ENCODE data around the gene FAM89A. TPM values are rescaled to one million over a fixed set of nuclear protein-coding genes. Genes with fewer than 3 reads are reported as not detected.
A peak's percentile ranks its signal among the peaks of the same experiment; 100 is the strongest.
"Not testable (repeated sequence)": the region's sequence is repeated elsewhere in the genome, so short reads cannot be mapped to it uniquely, and the experiment has no call there.

The FAM89A gene
- total and polyA plus RNA-seq, 9 of the 15 experiments (the other 6 are each of a cell fraction or from before 2014, with no cell fraction given), result 8.7 to 66.2 (median 43.3) TPM

DNA sequence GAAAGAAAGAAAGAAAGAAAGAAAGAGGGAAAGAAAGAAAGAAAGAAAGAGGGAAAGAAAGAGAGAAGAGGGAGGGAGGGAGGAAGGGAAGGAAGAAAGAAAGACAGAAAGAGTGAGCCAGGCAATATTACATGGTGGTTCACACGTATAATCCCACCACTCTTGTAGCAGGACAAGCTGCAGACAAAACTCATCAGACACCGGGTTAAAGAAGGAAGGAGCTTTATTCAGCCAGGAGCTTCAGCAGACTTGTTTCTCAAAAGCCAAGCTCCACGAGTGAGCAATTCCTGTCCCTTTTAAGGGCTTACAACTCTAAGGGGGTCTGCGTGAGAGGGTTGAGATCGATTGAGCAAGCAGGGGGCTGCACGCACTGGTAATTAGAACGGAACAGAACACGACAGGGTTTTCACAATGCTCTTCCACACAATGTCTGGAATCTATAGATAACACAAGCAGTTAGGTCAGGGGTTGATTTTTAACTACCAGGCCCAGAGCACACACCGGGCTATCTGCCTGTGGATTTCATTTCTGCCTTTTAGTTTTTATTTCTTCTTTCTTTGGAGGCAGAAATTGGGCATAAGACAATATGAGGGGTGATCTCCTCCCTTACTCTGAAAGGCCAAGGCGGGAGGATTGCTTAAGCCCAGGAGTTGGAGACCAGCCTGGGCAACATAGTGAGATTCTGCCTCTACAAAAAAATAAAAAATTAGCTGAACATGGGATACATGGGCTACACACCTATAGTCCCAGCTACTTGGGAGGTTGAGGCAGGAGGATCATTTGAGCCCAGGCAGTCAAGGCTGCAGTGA lies 6.1 kb upstream of the FAM89A start (continued):
- TF ChIP-seq, protein P1, sequence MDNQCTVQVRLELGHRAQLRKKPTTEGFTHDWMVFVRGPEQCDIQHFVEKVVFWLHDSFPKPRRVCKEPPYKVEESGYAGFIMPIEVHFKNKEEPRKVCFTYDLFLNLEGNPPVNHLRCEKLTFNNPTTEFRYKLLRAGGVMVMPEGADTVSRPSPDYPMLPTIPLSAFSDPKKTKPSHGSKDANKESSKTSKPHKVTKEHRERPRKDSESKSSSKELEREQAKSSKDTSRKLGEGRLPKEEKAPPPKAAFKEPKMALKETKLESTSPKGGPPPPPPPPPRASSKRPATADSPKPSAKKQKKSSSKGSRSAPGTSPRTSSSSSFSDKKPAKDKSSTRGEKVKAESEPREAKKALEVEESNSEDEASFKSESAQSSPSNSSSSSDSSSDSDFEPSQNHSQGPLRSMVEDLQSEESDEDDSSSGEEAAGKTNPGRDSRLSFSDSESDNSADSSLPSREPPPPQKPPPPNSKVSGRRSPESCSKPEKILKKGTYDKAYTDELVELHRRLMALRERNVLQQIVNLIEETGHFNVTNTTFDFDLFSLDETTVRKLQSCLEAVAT (IDR thresholded peaks at IDR 0.05), result peak in 1 of 2 experiments; percentile 70; a peak in 3 of 4 replicates
- TF ChIP-seq ZNF23 (CRISPR knock-in tag; IDR thresholded peaks at IDR 0.05) (peak; percentile 10; the same call in 1 of the 2 replicates), LCOR (CRISPR knock-in tag; IDR thresholded peaks at IDR 0.05) (peak; percentile 57; the same call in 1 of the 2 replicates), NR4A1 (tag; IDR thresholded peaks at IDR 0.05) (peak; percentile 65; the same call in 1 of the 2 replicates), CEBPG (CRISPR knock-in tag; IDR thresholded peaks at IDR 0.05) (peak; percentile 49; the same call in 1 of the 2 replicates), NFRKB (IDR thresholded peaks at IDR 0.05; ENCODE audit: low read depth) (peak; percentile 92), ZNF583 (CRISPR knock-in tag; IDR thresholded peaks at IDR 0.05) (peak; percentile 81)
- not testable (repeated sequence) for TF ChIP-seq NR4A1 (CRISPR knock-in tag; IDR thresholded peaks at IDR 0.05); CEBPG (tag; conservative IDR thresholded peaks at IDR 0.05 in 1 of 2, IDR thresholded peaks at IDR 0.05 in 1 of 2)
- TF ChIP-seq, protein P2, sequence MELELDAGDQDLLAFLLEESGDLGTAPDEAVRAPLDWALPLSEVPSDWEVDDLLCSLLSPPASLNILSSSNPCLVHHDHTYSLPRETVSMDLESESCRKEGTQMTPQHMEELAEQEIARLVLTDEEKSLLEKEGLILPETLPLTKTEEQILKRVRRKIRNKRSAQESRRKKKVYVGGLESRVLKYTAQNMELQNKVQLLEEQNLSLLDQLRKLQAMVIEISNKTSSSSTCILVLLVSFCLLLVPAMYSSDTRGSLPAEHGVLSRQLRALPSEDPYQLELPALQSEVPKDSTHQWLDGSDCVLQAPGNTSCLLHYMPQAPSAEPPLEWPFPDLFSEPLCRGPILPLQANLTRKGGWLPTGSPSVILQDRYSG (tag; conservative IDR thresholded peaks at IDR 0.05; ENCODE audit: low read depth), result peak; percentile 49; the same call in 1 of the 2 replicates
- TF ChIP-seq, protein P3, sequence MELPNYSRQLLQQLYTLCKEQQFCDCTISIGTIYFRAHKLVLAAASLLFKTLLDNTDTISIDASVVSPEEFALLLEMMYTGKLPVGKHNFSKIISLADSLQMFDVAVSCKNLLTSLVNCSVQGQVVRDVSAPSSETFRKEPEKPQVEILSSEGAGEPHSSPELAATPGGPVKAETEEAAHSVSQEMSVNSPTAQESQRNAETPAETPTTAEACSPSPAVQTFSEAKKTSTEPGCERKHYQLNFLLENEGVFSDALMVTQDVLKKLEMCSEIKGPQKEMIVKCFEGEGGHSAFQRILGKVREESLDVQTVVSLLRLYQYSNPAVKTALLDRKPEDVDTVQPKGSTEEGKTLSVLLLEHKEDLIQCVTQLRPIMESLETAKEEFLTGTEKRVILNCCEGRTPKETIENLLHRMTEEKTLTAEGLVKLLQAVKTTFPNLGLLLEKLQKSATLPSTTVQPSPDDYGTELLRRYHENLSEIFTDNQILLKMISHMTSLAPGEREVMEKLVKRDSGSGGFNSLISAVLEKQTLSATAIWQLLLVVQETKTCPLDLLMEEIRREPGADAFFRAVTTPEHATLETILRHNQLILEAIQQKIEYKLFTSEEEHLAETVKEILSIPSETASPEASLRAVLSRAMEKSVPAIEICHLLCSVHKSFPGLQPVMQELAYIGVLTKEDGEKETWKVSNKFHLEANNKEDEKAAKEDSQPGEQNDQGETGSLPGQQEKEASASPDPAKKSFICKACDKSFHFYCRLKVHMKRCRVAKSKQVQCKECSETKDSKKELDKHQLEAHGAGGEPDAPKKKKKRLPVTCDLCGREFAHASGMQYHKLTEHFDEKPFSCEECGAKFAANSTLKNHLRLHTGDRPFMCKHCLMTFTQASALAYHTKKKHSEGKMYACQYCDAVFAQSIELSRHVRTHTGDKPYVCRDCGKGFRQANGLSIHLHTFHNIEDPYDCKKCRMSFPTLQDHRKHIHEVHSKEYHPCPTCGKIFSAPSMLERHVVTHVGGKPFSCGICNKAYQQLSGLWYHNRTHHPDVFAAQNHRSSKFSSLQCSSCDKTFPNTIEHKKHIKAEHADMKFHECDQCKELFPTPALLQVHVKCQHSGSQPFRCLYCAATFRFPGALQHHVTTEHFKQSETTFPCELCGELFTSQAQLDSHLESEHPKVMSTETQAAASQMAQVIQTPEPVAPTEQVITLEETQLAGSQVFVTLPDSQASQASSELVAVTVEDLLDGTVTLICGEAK (IDR thresholded peaks at IDR 0.05), result peak; percentile 48; the same call in 1 of the 2 replicates
- TF ChIP-seq, protein P3 (CRISPR knock-in tag; IDR thresholded peaks at IDR 0.05), result not testable (repeated sequence)
- TF ChIP-seq, protein P4, sequence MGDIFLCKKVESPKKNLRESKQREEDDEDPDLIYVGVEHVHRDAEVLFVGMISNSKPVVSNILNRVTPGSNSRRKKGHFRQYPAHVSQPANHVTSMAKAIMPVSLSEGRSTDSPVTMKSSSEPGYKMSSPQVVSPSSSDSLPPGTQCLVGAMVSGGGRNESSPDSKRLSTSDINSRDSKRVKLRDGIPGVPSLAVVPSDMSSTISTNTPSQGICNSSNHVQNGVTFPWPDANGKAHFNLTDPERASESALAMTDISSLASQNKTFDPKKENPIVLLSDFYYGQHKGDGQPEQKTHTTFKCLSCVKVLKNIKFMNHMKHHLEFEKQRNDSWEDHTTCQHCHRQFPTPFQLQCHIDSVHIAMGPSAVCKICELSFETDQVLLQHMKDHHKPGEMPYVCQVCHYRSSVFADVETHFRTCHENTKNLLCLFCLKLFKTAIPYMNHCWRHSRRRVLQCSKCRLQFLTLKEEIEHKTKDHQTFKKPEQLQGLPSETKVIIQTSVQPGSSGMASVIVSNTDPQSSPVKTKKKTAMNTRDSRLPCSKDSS (IDR thresholded peaks at IDR 0.05; ENCODE audit: low read depth, partially characterized antibody), result peak; percentile 51

Data from K562 (cell line).